Inflammatory macrophage treated with lipopolysaccharide for 1 hour (primary cell): ENCODE results near the gene CYB5D1.

ENCODE experiments used
- DNase-seq, 2 donors: peaks; one replicate each; pipeline ENCODE4 v3.0.0-alpha.2; 2020 to 2022

The CYB5D1 gene

GRCh38 chr17:7887038-7887481, 29.3 kb downstream of the CYB5D1 start:
- DNase-seq, result no peak

- DNase-seq, result peak; percentile 69 to 80
These were observed 29.8 kb downstream of the CYB5D1 start for GRCh38 chr17:7887482-7888183.

- DNase-seq, result no peak
These were observed 30.5 kb downstream of the CYB5D1 start, which contains the start of gene CHD3 for GRCh38 chr17:7888184-7888920. Gene CHD3, plus strand, starts transcription at chr17:7888789. Its CDS starts 212 bp downstream, at chr17:7889001.

- peak; percentile 82 to 83 for DNase-seq
These were observed 31.6 kb downstream of the CYB5D1 start for GRCh38 chr17:7889166-7889955.

GRCh38 chr17:7893187-7893880, 35.5 kb downstream of the CYB5D1 start:
- no peak for DNase-seq

- DNase-seq, result no peak
These were observed 36.4 kb downstream of the CYB5D1 start for GRCh38 chr17:7894226-7894625.

- no peak for DNase-seq
These were observed 37.1 kb downstream of the CYB5D1 start for GRCh38 chr17:7894866-7895265.

- DNase-seq, result no peak
These were observed 39.3 kb downstream of the CYB5D1 start for GRCh38 chr17:7897090-7897489.

GRCh38 chr17:7897773-7898172, 40.0 kb downstream of the CYB5D1 start:
- peak; percentile 80 to 86 for DNase-seq

- DNase-seq, result no peak
These were observed 45.6 kb downstream of the CYB5D1 start for GRCh38 chr17:7903154-7904103.

- no peak for DNase-seq
These were observed 51.3 kb downstream of the CYB5D1 start for GRCh38 chr17:7909089-7909488.

GRCh38 chr17:7910281-7910680, 52.5 kb downstream of the CYB5D1 start:
- DNase-seq, result no peak

- DNase-seq, result no peak
These were observed 52.9 kb downstream of the CYB5D1 start for GRCh38 chr17:7910711-7911110.

- DNase-seq, result peak in 1 of 2 donors; percentile 73
These were observed 53.3 kb downstream of the CYB5D1 start for GRCh38 chr17:7911116-7911515.
